ENCODE measurements around the gene APH1B.

- TF ChIP-seq CTCF (IDR thresholded peaks at IDR 0.05) (no peak), POLR2A (IDR thresholded peaks at IDR 0.05) (no peak)
Measured at GRCh38 chr15:63256433-63257274, 20.8 kb upstream of the APH1B start.

Data from uterus (tissue), 2 donors.